ENCODE results near the gene SFMBT1.

Gene SFMBT1

GRCh38 chr3:53045518-53046170 is at the start of gene SFMBT1:
TSS of gene SFMBT1 (minus strand) at chr3:53046073. CDS start at chr3:52969128, 76,945 bp downstream.
- peak within 1 kb of the TSS; percentile 55 for H3K27ac ChIP-seq (ENCODE audit: low read depth, low read length)
- peak within 1 kb of the TSS; percentile 89 for H3K4me2 ChIP-seq (ENCODE audit: low read length)
- peaks cover 29% of the 10 kb centered on the region for H3F3A ChIP-seq (ENCODE audit: control insufficient read depth, insufficient read depth)
- peak within 1 kb of the TSS; percentile 86 for H3K4me3 ChIP-seq (ENCODE audit: low read length)
- peaks cover 26% of the 10 kb centered on the region for H3K27me3 ChIP-seq (ENCODE audit: control insufficient read depth, low read length)
- H3K4me1 ChIP-seq (ENCODE audit: control insufficient read depth, low read length), result peaks cover 36% of the 10 kb centered on the region
- H3K79me2 ChIP-seq (ENCODE audit: control insufficient read depth, low read length), result peaks cover 33% of the 10 kb centered on the region
- TF ChIP-seq EZH2phosphoT487 (IDR thresholded peaks at IDR 0.05; ENCODE audit: borderline replicate concordance, low read length) (no peak), CTCF (IDR thresholded peaks at IDR 0.05; ENCODE audit: low read depth, low read length, poor library complexity, severe bottlenecking) (no peak)
- H3K9me3 ChIP-seq (ENCODE audit: control insufficient read depth, insufficient read depth, low read length), result no peaks in the 10 kb centered on the region
- no peaks in the 10 kb centered on the region for H3K9me2 ChIP-seq (replicated peaks; ENCODE audit: control insufficient read depth, low read length)
- peaks cover 10% of the 10 kb centered on the region; the same call in 1 of the 2 replicates for H4K20me1 ChIP-seq (ENCODE audit: control insufficient read depth, insufficient read depth, low read depth, low read length)
- no peaks in the 10 kb centered on the region for H3K36me3 ChIP-seq (ENCODE audit: control insufficient read depth, low read length)

GRCh38 chr3:53092942-53093341 is 47.1 kb upstream of the SFMBT1 start:
- H3K9me2 ChIP-seq (replicated peaks; ENCODE audit: control insufficient read depth, low read length), result no peaks in the 10 kb centered on the region
- no peak overlapping the region for H3K4me2 ChIP-seq (ENCODE audit: low read length)
- no peaks in the 10 kb centered on the region for H3K79me2 ChIP-seq (ENCODE audit: control insufficient read depth, low read length)
- H4K20me1 ChIP-seq (ENCODE audit: control insufficient read depth, insufficient read depth, low read depth, low read length), result no peaks in the 10 kb centered on the region
- no peaks in the 10 kb centered on the region for H3K4me1 ChIP-seq (ENCODE audit: control insufficient read depth, low read length)
- peaks cover 43% of the 10 kb centered on the region for H3K36me3 ChIP-seq (ENCODE audit: control insufficient read depth, low read length)
- no peak overlapping the region for H3K4me3 ChIP-seq (ENCODE audit: low read length)
- no peak for TF ChIP-seq EZH2phosphoT487 (IDR thresholded peaks at IDR 0.05; ENCODE audit: borderline replicate concordance, low read length)
- no peak for TF ChIP-seq CTCF (IDR thresholded peaks at IDR 0.05; ENCODE audit: low read depth, low read length, poor library complexity, severe bottlenecking)
- no peaks in the 10 kb centered on the region for H3F3A ChIP-seq (ENCODE audit: control insufficient read depth, insufficient read depth)
- H3K9me3 ChIP-seq (ENCODE audit: control insufficient read depth, insufficient read depth, low read length), result no peaks in the 10 kb centered on the region
- H3K27me3 ChIP-seq (ENCODE audit: control insufficient read depth, low read length), result no peaks in the 10 kb centered on the region
- no peak overlapping the region for H3K27ac ChIP-seq (ENCODE audit: low read depth, low read length)

- Histone ChIP-seq H3K36me3 (ENCODE audit: control insufficient read depth, low read length) (peaks cover 43% of the 10 kb centered on the region), H3F3A (ENCODE audit: control insufficient read depth, insufficient read depth) (no peaks in the 10 kb centered on the region), H3K79me2 (ENCODE audit: control insufficient read depth, low read length) (no peaks in the 10 kb centered on the region), H3K9me2 (replicated peaks; ENCODE audit: control insufficient read depth, low read length) (no peaks in the 10 kb centered on the region), H4K20me1 (ENCODE audit: control insufficient read depth, insufficient read depth, low read depth, low read length) (no peaks in the 10 kb centered on the region), H3K27me3 (ENCODE audit: control insufficient read depth, low read length) (no peaks in the 10 kb centered on the region), H3K9me3 (ENCODE audit: control insufficient read depth, insufficient read depth, low read length) (no peaks in the 10 kb centered on the region), H3K27ac (ENCODE audit: low read depth, low read length) (no peak overlapping the region), H3K4me3 (ENCODE audit: low read length) (no peak overlapping the region), H3K4me2 (ENCODE audit: low read length) (no peak overlapping the region), H3K4me1 (ENCODE audit: control insufficient read depth, low read length) (no peaks in the 10 kb centered on the region)
- TF ChIP-seq EZH2phosphoT487 (IDR thresholded peaks at IDR 0.05; ENCODE audit: borderline replicate concordance, low read length) (no peak), CTCF (IDR thresholded peaks at IDR 0.05; ENCODE audit: low read depth, low read length, poor library complexity, severe bottlenecking) (no peak)
Measured at GRCh38 chr3:53092216-53092615, 46.3 kb upstream of the SFMBT1 start.
